ENCODE data around the gene MMP13. TPM values are rescaled to one million over a fixed set of nuclear protein-coding genes. Genes with fewer than 3 reads are reported as not detected.

Gene MMP13
- total RNA-seq, 1 donor from 2014 or later: not detected

Other genes with a start within 250 kb of the MMP13 start
- not detected in 2 replicates for gene MMP27, start 250.0 kb downstream of the MMP13 start, total RNA-seq
- gene MMP8, start 230.8 kb downstream of the MMP13 start, total RNA-seq: not detected in 2 replicates
- gene MMP10, start 175.1 kb downstream of the MMP13 start, total RNA-seq: 5.0 and 7.3 TPM in 2 replicates
- gene MMP1, start 157.6 kb downstream of the MMP13 start, total RNA-seq: 650 and 1,055 TPM in 2 replicates
- gene MMP3, start 112.1 kb downstream of the MMP13 start, total RNA-seq: not detected in 2 replicates
- not detected in 2 replicates for gene MMP12, start 80.8 kb downstream of the MMP13 start, total RNA-seq
- 44.9 and 52.9 TPM in 2 replicates for gene DCUN1D5, start 136.4 kb upstream of the MMP13 start, total RNA-seq
- gene DYNC2H1, start 153.7 kb upstream of the MMP13 start, total RNA-seq: 5.7 and 8.5 TPM in 2 replicates

Measured in dermis blood vessel endothelial cell (primary cell).